Muscle of leg (tissue), 11 donors: ENCODE data around the gene ARHGAP6. TPM values are rescaled to one million over a fixed set of nuclear protein-coding genes. Genes with fewer than 3 reads are reported as not detected.
A peak's percentile ranks its signal among the peaks of the same experiment; 100 is the strongest.

Source experiments
- DNase-seq: peaks from one replicate; pipeline ENCODE4 v3.0.0; 2013
- H3K27ac ChIP-seq: one replicate; pipeline ENCODE4 v1.5.1; 2013; ENCODE audit warnings: mild to moderate bottlenecking, low read length, control low read depth
- H3K27me3 ChIP-seq: one replicate; pipeline ENCODE4 v1.6.1; 2013; ENCODE audit warnings: low read length; ENCODE audit not compliant: control insufficient read depth, insufficient read depth
- H3K36me3 ChIP-seq: one replicate; pipeline ENCODE4 v1.6.1; 2013; ENCODE audit warnings: low read length; ENCODE audit not compliant: control insufficient read depth, insufficient read depth
- H3K4me1 ChIP-seq: one replicate; pipeline ENCODE4 v1.6.1; 2013; ENCODE audit warnings: low read length; ENCODE audit not compliant: control insufficient read depth, insufficient read depth
- H3K4me3 ChIP-seq: one replicate; pipeline ENCODE4 v1.5.1; 2013; ENCODE audit warnings: low read length, control low read depth
- H3K9me3 ChIP-seq: replicated peaks from 2 replicates; pipeline ENCODE4 v1.6.1; 2013; ENCODE audit warnings: low read depth, low read length; ENCODE audit not compliant: control insufficient read depth
- WGBS: methylation state at CpG from one replicate; pipeline ENCODE4 v1.1.5; 2013; ENCODE audit warnings: missing lambda C conversion rate; ENCODE audit not compliant: insufficient coverage; 5-methylcytosine and 5-hydroxymethylcytosine counted together
- polyA plus RNA-seq, 8 donors: library from polyadenylated mRNA; unstranded; fragments of 120-200 nt; gene quantifications; one replicate each; pipeline versions ENCODE4 v1.2.1 to v1.2.3, GENCODE V29; 2013; ENCODE audit warnings: inconsistent platforms in 1 of 8, low replicate concordance in 1 of 8; ENCODE audit not compliant: insufficient read length in 8 of 8, insufficient read depth in 1 of 8
- total RNA-seq: library from RNA; stranded (reverse); fragments of 120-200 nt; gene quantifications from one replicate; pipeline ENCODE4 v1.2.4, GENCODE V29; 2013

The ARHGAP6 gene
- total and polyA plus RNA-seq, 9 donors, result 7.4 to 10.9 (median 9.3) TPM

- no peak for DNase-seq
- no peaks in the 10 kb centered on the region for H3K36me3 ChIP-seq
- 86% methylated on average over 1 of the region's 1 CpG for WGBS
- H3K9me3 ChIP-seq, result no peaks in the 10 kb centered on the region
- no peaks in the 10 kb centered on the region for H3K4me1 ChIP-seq
- no peak overlapping the region for H3K27ac ChIP-seq
- no peak overlapping the region for H3K4me3 ChIP-seq
- peaks cover 9% of the 10 kb centered on the region for H3K27me3 ChIP-seq
Observed at GRCh38 chrX:11159149-11159548, 506.6 kb downstream of the ARHGAP6 start.

- Histone ChIP-seq H3K4me1 (no peaks in the 10 kb centered on the region), H3K36me3 (no peaks in the 10 kb centered on the region), H3K27me3 (peaks cover 12% of the 10 kb centered on the region), H3K27ac (no peak overlapping the region), H3K4me3 (no peak overlapping the region), H3K9me3 (no peaks in the 10 kb centered on the region)
- WGBS, result no CpG with 5 or more reads among the region's 4 CpGs
- no peak for DNase-seq
Observed at GRCh38 chrX:11151799-11152559, 513.7 kb downstream of the ARHGAP6 start.

GRCh38 chrX:11148401-11148800, 517.3 kb downstream of the ARHGAP6 start:
- Histone ChIP-seq H3K4me1 (no peaks in the 10 kb centered on the region), H3K27ac (no peak overlapping the region), H3K36me3 (peaks cover 6% of the 10 kb centered on the region), H3K27me3 (peaks cover 25% of the 10 kb centered on the region), H3K4me3 (no peak overlapping the region), H3K9me3 (no peaks in the 10 kb centered on the region)
- no peak for DNase-seq
- WGBS, result 79% methylated on average over 6 of the region's 7 CpGs

GRCh38 chrX:11146411-11146810, 519.3 kb downstream of the ARHGAP6 start:
- H3K9me3 ChIP-seq, result no peaks in the 10 kb centered on the region
- H3K4me1 ChIP-seq, result no peaks in the 10 kb centered on the region
- no peak overlapping the region for H3K27ac ChIP-seq
- H3K36me3 ChIP-seq, result peaks cover 10% of the 10 kb centered on the region
- no peak for DNase-seq
- WGBS, result no CpG with 5 or more reads among the region's 1 CpG
- H3K27me3 ChIP-seq, result peaks cover 23% of the 10 kb centered on the region
- no peak overlapping the region for H3K4me3 ChIP-seq

- peaks cover 10% of the 10 kb centered on the region for H3K36me3 ChIP-seq
- peak; percentile 89 for DNase-seq
- peaks cover 22% of the 10 kb centered on the region for H3K27me3 ChIP-seq
- no peaks in the 10 kb centered on the region for H3K9me3 ChIP-seq
- no peaks in the 10 kb centered on the region for H3K4me1 ChIP-seq
- no peak overlapping the region for H3K4me3 ChIP-seq
- 41% methylated on average over 12 of the region's 20 CpGs for WGBS
- H3K27ac ChIP-seq, result no peak overlapping the region
Observed at GRCh38 chrX:11143931-11144678, 521.6 kb downstream of the ARHGAP6 start.

GRCh38 chrX:11138498-11139390, 527.0 kb downstream of the ARHGAP6 start:
- H3K9me3 ChIP-seq, result no peaks in the 10 kb centered on the region
- no peak overlapping the region for H3K4me3 ChIP-seq
- H3K36me3 ChIP-seq, result peaks cover 7% of the 10 kb centered on the region
- peaks cover 13% of the 10 kb centered on the region for H3K27me3 ChIP-seq
- DNase-seq, result no peak
- peaks cover 3% of the 10 kb centered on the region for H3K4me1 ChIP-seq
- no peak overlapping the region for H3K27ac ChIP-seq
- 69% methylated on average over 49 of the region's 56 CpGs for WGBS

GRCh38 chrX:11137543-11138139, 528.1 kb downstream of the ARHGAP6 start:
- H3K4me1 ChIP-seq, result peaks cover 3% of the 10 kb centered on the region
- peaks cover 10% of the 10 kb centered on the region for H3K27me3 ChIP-seq
- DNase-seq, result peak; percentile 71
- no CpG with 5 or more reads among the region's 6 CpGs for WGBS
- no peaks in the 10 kb centered on the region for H3K36me3 ChIP-seq
- H3K9me3 ChIP-seq, result no peaks in the 10 kb centered on the region
- H3K4me3 ChIP-seq, result no peak overlapping the region
- H3K27ac ChIP-seq, result no peak overlapping the region

GRCh38 chrX:11135564-11136185, 530.0 kb downstream of the ARHGAP6 start:
- no CpG with 5 or more reads among the region's 2 CpGs for WGBS
- peaks cover 3% of the 10 kb centered on the region for H3K4me1 ChIP-seq
- no peak overlapping the region for H3K27ac ChIP-seq

GRCh38 chrX:11131146-11131545, 534.6 kb downstream of the ARHGAP6 start:
- Histone ChIP-seq H3K27me3 (peaks cover 7% of the 10 kb centered on the region), H3K9me3 (no peaks in the 10 kb centered on the region), H3K27ac (no peak overlapping the region), H3K4me3 (no peak overlapping the region), H3K4me1 (no peaks in the 10 kb centered on the region), H3K36me3 (no peaks in the 10 kb centered on the region)
- DNase-seq, result no peak

More at GRCh38 chrX:11135564-11136185, 530.0 kb downstream of the ARHGAP6 start:
- DNase-seq, result no peak
- peaks cover 11% of the 10 kb centered on the region for H3K27me3 ChIP-seq
- H3K4me3 ChIP-seq, result no peak overlapping the region
- no peaks in the 10 kb centered on the region for H3K9me3 ChIP-seq
- no peaks in the 10 kb centered on the region for H3K36me3 ChIP-seq
